Measurements from ENCODE around the gene NACA.

Gene NACA

DNA sequence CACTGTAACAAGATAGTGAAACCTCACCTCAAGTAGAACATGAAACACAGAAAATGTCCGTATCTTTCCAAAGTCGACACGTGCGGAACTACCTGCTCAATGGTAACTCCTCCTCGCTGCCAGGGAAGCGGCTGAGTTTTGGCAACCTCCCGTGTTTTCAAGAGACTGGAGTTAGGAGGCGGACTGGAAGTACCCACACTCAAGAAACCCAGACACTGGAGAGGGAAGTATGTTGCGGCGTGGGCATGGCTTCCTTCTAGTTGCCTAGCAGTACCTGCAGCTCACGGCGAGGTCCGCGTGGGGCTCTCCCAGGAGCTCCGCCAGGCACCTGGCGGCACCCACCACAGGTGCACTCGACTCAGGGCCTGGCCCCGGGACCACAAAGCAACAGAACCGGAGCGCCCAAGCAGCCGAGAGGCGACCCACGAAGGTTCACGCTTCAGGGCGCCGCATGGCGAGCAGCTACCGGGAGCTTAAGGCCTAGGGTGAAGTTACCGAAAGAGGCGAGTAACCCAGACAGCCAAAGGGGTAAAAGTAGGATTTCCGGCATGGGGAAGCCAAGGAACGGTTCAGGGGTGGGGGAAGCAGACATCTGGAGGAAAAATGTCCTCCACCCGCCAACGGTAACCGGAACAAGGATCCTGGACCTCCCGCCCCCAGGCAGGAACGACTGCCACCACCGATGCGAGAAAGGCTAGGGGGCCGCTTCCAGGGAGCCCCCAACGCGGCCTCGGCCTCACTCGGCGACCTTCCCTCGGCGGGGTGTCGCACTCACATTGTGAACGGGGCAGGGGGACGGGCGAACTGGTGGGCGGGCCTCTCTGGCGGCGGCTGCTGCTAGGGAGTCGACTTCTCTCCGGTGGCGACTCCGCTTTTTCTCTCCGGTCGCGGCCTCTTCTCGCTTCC is 37.6 kb downstream of the NACA start:
- no peak for DNase-seq

- no peak for DNase-seq
Measured at GRCh38 chr12:56684745-56685359, 40.2 kb downstream of the NACA start.

DNA sequence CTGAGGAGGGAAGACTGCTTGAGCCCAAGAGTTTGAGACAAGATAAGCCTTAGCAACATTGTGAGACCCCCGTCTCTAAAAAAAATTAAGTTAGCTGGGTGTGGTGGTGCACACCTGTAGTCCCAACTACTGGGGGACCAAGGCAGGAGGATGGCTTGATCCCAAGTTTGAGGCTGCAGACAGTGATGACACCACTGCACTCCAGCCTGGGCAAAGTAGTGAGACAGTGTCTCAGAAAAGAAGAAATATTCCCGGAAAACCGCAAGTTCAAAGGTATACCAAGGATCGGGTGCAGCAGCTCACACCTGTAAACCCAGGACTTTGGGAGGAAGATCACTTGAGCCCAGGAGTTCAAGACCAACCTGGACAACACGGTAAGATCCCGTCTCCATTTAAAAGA is 42.8 kb downstream of the NACA start:
- no peak for DNase-seq

- DNase-seq: no peak
Measured at GRCh38 chr12:56679883-56680575, 45.1 kb downstream of the NACA start.

DNA sequence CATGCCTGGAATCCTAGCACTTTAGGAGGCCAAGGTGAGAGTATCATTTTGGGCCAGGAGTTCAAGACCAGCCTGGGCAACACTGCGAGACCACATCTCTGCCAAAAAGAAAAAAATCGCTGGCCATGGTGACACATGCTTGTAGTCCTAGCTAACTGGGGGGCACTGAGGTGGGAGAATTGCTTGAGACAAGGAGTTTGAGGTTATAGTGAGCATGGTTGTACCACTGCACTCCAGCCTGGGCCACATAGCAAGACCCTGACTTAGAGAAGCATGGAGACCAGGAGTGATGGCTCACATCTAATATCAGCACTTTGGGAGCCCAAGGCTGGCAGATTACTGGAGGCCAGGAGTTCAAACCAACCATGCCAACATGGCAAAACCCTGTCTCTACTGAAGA is 46.2 kb downstream of the NACA start:
- DNase-seq: no peak

DNA sequence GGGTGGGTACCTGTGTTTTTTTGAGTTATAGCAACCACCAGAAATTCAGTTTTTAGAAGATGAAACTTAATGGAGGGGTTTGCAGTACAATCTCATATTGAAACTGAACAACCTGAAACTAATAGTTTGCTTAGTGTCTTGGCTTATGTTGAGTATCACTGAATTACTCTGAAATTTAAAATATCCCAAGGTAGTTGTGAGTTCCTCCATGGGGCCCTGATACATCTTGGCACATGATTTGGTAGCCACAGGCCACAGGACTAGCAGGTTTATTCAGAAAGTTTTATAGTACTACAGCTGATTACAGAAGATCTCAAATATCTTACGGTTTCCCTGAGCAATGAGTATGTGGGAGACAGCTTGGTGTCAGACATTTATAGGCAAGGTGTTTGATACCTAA is 47.4 kb downstream of the NACA start:
- DNase-seq: no peak

DNA sequence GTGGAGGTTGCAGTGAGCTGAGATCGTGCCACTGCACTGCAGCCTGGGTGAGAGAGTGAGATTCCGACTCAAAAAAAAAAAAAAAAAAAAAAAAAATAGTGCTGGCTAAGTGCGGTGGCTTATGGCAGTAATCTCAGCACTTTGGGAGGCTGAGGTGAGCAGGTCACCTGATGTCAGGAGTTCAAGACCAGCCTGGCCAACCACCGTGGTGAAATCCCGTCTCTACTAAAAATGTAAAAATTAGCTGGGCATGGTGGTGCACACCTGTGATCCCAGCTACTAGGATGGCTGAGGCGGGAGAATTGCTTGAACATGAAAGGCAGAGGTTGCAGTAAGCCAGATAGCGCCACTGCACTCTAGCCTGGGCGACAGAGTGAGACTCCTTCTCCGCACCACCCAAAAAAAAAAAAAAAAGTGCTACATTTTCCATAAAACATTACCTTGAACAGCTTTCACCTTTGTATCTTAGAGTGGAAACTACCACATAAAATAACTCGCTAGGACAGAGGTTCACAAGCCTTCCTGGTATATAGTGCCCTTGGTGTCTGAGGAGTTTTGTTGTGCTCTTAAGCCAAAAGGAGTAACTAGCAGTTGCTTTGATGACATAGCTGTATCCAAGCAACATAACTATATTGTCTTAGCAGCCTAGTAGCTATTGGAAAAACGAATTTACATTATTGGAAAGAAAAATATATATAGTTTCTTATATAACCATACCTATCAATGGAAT is 48.1 kb downstream of the NACA start:
- DNase-seq: no peak

DNA sequence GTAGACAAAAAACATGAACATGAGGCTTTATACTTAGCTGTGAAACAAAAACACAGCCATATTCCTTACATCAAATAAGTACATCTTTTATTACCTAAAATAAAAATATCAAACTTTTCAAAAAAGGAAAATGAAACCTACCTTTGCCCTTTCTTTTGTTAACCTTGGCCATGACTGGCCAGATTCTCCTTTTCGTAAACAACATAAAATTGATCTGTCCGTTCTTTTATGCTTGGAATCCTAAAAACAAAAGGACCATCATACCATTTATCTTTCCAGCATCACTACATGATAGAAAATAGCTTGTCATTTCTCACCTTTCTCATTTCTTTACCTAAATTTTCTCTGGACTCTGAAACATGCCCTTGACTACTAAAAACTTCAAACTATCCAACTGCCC is 53.5 kb downstream of the NACA start:
- DNase-seq: no peak

- DNase-seq: no peak
Measured at GRCh38 chr12:56670836-56671235, 54.3 kb downstream of the NACA start.

DNA sequence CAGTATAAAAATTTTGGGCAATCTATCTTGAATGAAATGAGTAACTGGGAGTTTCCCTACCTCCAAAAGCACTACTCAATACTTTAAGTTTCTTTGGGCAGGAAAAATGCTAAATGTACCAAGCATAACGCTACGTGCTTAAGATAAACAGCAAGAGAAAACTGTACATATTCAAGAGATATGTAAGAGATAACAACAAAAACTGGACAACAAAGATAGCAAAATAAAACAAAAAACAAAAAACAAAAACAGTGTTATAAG is 57.0 kb downstream of the NACA start:
- DNase-seq: no peak

All from fibroblast of skin of scalp (primary cell).